WI38 (cell line): ENCODE results near the gene AKNA.

Source experiments
- H3K4me3 ChIP-seq: 2 replicates; pipeline ENCODE4 v1.5.1; 2011; ENCODE audit warnings: low read depth, mild to moderate bottlenecking, control low read depth, low read length
- CTCF ChIP-seq: IDR thresholded peaks from 2 replicates; pipeline ENCODE4 v1.5.1; 2012; ENCODE audit warnings: low read depth, mild to moderate bottlenecking, control low read depth, low read length

Gene AKNA

DNA sequence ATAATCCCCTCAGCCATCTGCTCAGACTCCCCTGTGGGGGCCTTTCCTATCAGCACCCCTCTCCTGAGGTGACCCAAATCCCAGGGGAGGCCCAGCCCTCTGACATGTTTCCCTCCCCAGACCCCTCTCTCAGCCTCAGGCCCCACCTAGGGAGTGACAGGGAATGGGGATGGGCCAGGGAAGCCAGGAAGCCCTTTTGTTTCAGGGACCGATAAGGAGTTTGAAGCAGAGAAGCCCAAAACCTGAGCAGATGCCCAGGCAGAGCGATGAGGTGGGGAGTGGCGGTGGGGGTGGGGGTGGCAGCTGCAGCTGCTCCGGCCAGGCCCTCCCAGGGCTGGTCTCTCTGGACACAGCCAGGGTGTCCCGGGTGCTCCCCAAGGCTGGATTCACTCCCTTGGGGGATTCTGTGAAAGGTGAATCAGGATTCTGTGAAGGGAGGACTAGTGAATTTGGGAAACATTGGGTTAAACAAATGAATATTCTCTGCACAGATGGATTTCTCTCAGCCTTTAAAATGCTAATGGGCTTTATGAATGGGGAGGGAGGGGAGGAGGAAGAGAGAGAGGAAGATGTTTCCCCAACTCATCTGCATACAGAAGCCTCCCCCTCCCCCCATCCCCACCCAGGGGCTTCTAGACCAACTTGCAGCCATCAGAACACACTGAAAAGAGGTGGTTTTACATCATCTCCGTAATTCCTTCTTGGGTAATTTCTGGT lies 17.4 kb downstream of the AKNA start:
- H3K4me3 ChIP-seq: no peak overlapping the region
- TF ChIP-seq CTCF: no peak

DNA sequence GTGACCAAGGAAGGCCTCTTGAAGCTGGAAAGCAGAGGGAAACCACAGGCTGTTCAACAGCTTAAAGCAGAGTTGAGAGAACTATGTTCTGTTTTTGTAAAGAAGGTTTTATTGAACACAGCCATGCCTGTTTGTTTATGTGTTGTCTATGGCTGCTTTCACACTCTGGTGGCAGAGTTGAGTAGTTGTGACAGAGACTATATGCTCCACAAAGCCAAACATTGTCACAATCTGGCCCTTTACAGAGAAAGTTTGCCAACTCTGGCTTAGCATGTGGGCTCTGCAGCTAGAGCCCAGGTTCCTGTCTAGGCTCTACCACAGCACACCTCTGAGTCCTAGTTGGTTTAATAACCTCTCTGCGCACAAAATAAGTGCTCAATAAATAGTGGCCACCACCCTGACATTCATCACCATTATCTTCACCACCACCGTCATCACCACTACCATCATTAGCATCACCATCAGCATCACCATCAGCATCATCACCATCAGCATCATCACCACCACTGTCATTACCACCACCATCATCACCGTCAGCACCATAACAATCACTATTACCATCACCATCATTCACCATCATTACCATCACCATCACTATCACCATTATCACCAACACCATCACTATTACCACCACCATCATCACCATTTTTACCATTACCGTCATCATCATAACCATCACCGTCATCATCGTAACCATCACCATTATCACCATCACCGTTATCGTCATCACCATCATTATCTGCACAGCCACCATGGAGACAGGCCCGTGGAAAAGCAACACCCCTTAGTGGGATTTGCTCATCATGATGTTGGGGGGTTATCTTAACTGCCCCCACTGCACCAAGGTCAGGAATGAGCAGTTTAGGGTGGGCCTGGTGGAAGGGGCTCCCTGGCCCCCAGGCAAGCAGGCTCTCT lies 18.3 kb downstream of the AKNA start:
- H3K4me3 ChIP-seq: no peak overlapping the region
- TF ChIP-seq CTCF: no peak

DNA sequence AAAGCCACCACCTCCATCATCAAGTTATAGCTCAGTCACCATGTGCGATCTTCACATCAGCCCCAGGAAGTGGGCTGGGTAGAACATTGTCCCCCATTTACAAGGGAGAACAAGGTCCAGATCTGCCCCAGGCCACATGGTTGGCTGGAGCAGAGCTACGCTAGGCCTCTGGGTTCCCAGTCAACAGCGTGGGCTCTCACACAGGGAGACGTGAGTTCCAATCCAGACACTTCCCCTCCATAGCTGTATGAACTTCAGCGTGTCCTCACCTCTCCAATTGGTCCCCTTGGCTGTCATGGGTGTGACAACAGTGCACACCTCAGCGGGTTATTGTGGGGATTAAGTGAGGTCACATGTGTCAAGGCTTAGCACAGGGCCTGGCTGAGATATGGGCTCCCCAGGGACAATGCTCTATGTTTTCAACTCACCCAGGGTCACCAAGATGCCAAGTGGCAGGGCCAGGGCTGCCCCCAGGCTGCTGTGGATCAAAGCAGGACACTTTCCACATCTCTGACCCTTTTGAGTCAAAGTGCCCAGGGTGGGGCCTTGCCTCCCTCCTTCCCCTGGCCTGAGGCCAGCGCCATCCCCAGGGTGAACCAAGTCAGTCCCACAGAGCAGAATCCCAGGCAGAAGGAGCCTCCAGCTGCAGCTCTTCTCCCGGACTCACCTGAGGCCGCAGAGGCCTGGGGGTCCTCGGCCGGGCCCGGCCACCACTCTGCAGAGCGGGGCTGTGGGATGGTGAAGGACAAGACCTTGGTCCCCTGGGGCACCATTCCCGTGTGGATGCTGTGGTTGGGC lies 19.8 kb downstream of the AKNA start:
- no peak overlapping the region for H3K4me3 ChIP-seq
- TF ChIP-seq CTCF: no peak

- H3K4me3 ChIP-seq: no peak overlapping the region
- no peak for TF ChIP-seq CTCF
Observed at GRCh38 chr9:114367366-114367765, 20.4 kb downstream of the AKNA start.

DNA sequence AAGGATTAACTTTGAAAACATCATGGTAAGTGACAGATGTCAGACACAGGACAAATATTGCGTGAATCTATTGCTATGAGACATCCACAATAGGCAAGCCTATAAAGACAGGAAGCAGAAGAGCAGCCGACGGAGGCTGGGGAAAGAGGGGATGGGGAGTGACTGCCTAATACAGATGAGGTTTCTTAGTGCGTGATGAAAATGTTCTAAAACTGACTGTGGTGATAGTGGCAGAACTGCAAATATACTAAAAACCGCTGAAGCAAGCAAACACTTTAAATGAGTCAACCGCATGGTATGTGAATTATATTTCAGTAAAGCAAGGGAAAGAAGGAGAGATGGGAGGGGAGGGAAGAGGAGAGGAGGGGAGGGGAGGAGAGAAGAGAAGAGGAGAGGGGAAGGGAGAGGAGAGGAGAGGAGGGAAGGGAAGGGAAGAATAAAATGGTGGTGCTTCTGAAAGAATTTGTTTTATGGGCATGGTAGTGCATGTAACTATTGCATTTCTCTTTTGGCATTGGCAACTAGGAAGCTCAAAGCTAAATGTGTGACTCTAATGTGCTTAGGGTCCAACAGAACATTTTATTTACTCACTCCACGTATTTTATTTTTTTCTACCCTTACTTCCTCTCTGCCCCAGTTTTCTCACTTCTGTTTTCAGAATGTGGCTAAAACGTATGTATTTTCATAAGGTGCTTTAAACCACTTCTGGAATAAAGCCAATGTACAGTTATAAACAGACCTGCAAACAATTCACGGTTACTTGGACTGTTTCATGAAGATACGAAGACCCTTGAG lies 21.3 kb downstream of the AKNA start:
- no peak for TF ChIP-seq CTCF
- no peak overlapping the region for H3K4me3 ChIP-seq

DNA sequence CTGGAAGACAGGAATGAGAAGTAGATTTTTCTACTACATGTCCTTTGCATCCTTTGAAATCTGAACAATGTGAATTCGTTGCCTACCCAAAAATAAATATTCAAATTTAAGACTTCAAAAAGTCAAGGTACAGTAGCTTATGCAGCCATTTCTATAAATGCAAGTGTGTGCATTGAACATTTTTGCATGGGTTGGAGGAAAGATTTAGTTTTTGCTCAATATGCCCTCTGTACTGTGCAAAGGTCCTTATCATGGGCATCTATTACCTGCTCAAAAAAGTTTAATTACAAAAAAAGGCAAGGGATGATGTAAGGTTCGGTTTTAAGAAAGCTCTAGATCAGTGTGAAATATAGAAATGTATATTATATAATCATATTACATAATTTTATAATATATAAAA lies 22.6 kb downstream of the AKNA start:
- H3K4me3 ChIP-seq: no peak overlapping the region
- no peak for TF ChIP-seq CTCF
